DMS114 treated with DMSO at 0.1 percent for 48 hours (cell line): ENCODE measurements around the gene AK5.
"Not testable (repeated sequence)": the region's sequence is repeated elsewhere in the genome, so short reads cannot be mapped to it uniquely, and the experiment has no call there.

Experiments used
- DNase-seq: peaks from one replicate; lab custom pipeline; 2025; ENCODE audit not compliant: unreplicated experiment; lab: John Stamatoyannopoulos, UW

The AK5 gene

DNA sequence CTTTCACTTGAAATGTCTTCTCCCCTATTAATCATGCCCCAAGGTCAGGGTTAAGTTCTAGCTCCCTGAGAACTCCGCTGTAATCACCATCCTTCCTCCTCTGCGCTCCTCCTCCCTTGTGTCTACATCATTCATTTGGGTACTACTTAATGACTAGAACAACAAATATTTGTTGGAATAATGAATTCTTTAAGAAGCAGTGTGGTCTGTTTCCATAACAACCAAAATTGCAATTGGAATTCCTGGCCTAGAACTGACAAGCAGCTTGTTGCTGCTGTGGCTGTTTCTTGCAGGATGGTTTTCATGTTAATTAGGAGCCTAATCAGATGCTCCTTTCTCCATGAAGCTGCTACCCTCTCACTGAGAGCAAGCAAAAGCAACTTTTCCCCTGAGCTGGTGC lies 208.1 kb downstream of the AK5 start:
- DNase-seq, result no peak

DNA sequence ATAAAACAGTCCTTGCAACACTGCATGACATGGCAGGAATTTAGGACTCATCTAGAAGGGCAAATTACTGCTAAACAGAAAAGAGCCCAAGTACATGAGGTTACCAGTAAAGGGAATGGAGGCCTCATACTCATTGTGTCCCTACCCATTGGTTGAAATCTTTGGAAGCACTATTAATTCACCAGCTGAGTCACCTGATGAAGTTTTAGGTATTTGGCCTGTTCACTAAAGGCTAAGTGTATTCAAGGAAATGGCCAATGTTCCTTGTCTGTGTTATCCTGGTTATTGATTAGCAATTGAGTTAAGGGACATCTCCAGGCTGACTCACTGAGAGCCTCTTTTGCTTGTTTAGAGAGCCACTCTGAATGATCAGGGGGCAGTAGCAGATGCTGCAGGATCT lies 212.2 kb downstream of the AK5 start:
- DNase-seq, result no peak

GRCh38 chr1:77498918-77499317 lies 217.1 kb downstream of the AK5 start:
- no peak for DNase-seq

GRCh38 chr1:77499466-77499865 lies 217.6 kb downstream of the AK5 start:
- DNase-seq, result no peak

- DNase-seq, result no peak
These were observed 223.2 kb downstream of the AK5 start for GRCh38 chr1:77504986-77505385.

DNA sequence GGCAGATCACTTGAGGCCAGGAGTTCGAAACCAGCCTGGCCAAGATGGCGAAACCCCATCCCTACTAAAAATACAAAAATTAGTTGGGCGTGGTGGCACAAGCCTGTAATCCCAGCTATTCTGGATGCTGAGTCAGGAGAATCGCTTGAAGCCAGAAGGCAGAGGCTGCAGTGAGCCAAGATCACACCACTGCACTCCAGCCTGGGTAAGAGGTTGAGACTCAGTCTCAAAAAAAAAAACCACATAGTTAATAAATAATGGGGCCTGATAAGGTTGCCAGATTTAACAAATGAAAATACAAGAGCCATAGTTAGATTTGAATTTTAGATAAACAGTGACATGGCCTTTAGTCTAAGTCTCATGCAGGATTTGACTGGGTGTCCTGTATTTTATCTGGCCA lies 225.0 kb downstream of the AK5 start:
- no peak for DNase-seq

DNA sequence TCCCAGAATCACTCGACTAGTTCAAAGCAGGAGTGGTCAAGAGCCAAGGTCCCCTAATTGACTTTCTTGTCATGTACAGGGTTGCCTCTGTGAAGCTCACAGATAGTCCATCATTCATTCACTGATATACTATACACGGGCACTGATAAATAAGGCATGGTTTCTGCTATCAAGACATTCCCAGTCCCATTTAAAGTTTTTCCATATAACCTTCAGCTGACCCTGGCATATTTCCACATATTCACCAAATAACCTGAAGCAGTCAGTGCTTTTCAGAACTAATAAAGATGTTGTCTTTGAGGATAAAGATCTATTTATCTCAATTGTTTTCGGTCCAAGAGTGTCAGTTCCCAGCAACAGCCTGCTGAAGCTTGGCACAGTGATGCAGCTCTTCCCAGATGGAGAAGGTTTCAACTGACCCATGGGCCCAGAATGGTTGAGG lies 227.3 kb downstream of the AK5 start:
- DNase-seq, result no peak

GRCh38 chr1:77509898-77510297 lies 228.1 kb downstream of the AK5 start:
- no peak for DNase-seq

DNA sequence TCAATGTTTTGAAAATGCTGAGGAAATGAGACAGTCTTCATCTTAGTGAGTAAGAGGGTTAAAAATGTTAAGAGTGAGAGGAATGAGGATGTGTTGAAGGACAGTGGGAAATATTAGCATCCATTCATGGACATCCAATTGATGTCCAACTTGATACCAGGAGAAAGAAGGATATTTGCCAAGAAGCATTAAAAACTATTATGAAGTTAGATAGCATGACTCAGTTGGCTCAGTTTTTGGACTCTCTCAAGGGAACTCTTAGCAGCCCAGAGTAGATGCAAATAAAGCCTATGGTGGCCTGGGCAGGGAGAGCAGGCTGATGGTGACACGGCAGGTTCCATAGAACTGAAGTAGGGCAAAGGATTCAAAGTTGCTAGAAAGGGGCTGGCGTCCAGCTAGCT lies 229.6 kb downstream of the AK5 start:
- no peak for DNase-seq

DNA sequence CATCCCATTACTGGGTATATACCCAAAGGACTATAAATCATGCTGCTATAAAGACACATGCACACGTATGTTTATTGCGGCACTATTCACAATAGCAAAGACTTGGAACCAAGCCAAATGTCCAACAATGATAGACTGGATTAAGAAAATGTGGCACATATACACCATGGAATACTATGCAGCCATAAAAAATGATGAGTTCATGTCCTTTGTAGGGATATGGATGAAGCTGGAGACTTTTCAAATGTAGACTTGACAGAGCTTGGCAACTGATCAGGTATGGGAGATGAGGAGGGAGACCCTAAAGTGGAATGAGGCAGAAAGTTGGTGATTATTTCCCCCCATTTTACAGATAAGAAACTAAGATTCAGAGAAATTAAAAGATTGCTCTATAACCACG lies 230.8 kb downstream of the AK5 start:
- not testable (repeated sequence) for DNase-seq

- peak; percentile 23 for DNase-seq
These were observed 232.3 kb downstream of the AK5 start for GRCh38 chr1:77513839-77514763.

DNA sequence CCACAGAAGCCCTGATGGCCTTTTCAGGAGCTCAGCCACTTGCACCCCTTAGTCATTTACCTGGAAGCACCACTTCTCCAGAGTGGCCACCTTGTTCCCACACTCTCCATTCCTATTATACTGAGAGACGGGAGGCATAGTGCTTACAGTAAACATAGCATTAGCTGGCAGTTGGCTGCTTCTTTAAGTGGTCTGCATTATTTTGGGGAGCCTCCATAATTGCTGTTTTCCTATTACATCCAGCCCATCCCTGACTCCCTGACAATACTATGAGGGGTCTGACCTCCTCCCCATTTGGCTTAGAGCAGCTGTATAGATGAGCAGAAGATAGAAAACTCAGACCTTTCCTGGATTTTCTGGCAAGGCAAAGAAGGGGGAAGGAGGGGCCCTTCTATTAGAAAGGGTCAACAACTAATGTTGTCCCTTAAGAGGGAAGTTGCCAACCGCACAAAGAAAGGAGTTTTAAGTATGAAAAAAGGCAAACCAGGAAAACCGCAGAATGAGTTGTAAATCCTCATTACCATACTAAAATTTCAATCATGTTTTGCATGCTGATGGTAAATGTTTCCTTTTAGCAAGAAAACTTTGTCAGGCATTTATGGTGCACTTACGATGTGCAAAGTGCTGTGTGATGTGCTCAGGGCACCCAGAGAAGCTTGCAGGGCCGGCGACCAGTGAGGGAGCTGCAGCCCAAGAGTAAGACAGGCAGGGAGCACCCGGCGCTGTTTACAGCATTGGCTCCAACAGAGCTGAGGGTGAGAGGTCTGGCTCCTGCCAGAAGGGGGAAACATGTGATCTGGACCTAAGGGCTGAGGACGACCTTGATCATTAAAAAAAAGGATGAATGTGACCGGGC lies 233.3 kb downstream of the AK5 start:
- peak; percentile 22 for DNase-seq

GRCh38 chr1:77516106-77516505 lies 234.3 kb downstream of the AK5 start:
- no peak for DNase-seq

- no peak for DNase-seq
These were observed 242.2 kb downstream of the AK5 start for GRCh38 chr1:77524038-77524437.

- not testable (repeated sequence) for DNase-seq
These were observed 249.3 kb downstream of the AK5 start for GRCh38 chr1:77531149-77531548.

GRCh38 chr1:77531596-77532280 lies 249.9 kb downstream of the AK5 start:
- DNase-seq, result not testable (repeated sequence)

GRCh38 chr1:77532641-77533040 lies 250.8 kb downstream of the AK5 start:
- DNase-seq, result no peak

DNA sequence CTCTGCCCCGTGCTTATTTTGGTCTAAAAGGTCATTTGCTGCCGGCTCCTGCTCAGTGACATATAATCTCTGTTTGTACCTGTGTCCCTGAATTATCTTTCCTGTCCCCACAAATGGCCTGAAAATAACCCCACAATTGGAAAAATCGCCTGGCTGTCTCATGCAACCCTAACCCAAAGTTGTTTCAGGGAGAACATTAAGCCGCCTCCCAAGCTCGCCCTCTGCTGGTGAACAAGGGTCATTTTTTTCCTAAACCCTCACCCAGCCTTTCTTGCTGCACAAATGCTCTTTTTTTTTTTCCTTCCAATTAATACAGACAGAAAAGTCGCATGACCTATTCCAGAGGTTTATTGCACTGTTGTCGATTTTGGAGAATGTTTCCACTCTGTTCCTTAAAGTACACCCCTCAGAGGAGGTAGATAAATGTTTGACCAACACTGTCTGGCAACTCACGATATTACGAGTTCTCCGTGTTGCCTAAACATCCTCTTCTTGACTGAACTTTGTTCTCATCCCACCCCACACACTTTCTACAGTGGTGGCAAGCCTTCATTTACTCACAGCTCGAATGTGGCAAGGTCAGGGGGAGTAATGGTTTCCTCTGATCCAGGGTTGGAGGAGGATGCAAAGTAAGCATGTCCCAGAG lies 252.0 kb downstream of the AK5 start:
- DNase-seq, result peak; percentile 66

GRCh38 chr1:77534456-77534855 lies 252.6 kb downstream of the AK5 start:
- DNase-seq, result no peak

- DNase-seq, result no peak
These were observed 255.0 kb downstream of the AK5 start for GRCh38 chr1:77536813-77537212.
